HG03108 (cell line): ENCODE data around the gene DSPP.

ENCODE experiments used
- ATAC-seq: cut with Tn5 transposase; IDR thresholded peaks from one replicate; pipeline ENCODE4 v1.9.1; 2021; ENCODE audit warnings: moderate library complexity; ENCODE audit not compliant: unreplicated experiment

The DSPP gene

DNA sequence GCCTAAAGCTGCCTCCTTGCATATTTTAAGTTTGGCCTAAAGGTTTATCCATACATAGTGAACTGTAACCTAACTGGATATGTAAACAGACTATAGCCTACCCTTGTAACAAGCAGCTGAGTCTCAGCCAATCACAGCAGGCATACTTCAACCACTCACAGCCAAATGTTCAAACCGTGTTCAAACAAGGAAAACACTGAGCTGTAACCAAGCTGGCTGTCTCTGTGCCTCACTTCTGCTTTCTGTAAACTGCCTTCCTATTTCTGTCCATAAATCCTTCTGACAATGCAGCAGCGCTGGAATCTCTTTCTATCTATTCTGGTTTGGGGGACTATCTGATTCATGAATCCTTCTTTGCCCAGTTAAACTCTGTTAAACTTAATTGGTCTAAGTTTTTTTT is 16.4 kb downstream of the DSPP start:
- no peak for ATAC-seq

- no peak for ATAC-seq
Observed at GRCh38 chr4:87631668-87632067, 23.3 kb downstream of the DSPP start.

DNA sequence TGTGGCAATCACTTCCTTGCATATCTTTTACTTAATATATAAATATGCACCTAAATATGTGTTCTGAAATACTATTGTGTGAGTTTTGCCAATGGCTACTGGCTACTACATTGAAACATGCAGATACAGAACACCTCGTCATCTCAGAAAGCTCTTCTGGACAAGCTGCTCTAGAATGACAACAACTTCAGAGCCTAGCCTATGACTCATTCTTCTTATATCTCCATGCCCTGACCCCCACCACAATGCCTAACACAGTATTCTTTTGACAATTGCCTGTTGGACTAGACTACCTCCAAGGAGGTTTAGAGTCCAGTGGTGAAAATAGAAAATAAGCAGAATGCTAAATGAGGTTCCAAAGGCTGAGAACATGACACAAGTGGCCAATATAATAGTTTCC is 24.1 kb downstream of the DSPP start:
- ATAC-seq, result no peak

- ATAC-seq, result no peak
Observed at GRCh38 chr4:87633243-87633642, 24.9 kb downstream of the DSPP start.

DNA sequence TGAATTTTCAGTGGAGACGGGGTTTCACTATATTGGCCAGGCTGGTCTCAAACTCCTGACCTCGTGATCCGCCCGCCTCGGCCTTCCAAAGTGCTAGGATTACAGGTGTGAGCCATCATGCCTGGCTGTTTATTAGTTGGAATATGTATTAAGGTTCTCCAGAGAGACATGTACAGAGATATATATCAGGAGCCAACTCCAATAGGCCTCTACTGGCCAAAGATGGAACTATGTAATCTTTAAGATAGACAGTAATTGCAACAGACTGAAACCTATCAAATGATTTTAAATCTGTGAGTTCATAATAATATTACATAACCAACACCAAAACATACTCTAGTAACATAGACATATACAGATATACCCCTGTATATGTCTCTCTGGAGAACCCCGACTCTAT is 36.0 kb downstream of the DSPP start:
- ATAC-seq, result no peak

DNA sequence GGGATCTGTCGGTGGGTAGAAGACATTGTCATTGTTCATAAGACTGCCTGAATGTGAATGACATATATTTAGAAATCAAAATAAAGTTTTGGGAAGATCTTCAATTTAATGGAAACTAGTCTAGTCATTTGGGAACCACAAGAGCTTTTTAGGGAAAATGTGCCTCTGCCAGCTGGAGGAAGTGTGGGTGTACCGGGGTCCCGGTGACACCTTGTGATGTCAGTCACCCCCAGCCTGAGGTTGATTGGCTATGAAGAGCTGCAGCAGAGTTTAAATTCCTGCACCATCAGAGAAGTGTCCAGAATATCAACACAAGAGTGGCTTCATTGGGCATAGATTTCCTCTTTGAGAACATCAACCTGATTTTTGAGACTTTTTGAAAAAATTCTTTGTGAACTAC is 41.7 kb downstream of the DSPP start, which contains the start of gene DMP1:
DMP1 (plus strand) TSS at position 301 of the 400 bp plus-strand sequence. CDS start 6,213 bp downstream, outside the sequence.
- ATAC-seq, result no peak

- ATAC-seq, result no peak
Observed at GRCh38 chr4:87650938-87651337, 42.6 kb downstream of the DSPP start.

- no peak for ATAC-seq
Observed at GRCh38 chr4:87651941-87652340, 43.6 kb downstream of the DSPP start.

GRCh38 chr4:87654487-87655044 is 46.2 kb downstream of the DSPP start:
- ATAC-seq, result no peak

GRCh38 chr4:87657525-87657924 is 49.2 kb downstream of the DSPP start:
- no peak for ATAC-seq

- no peak for ATAC-seq
Observed at GRCh38 chr4:87659247-87659931, 51.1 kb downstream of the DSPP start.

DNA sequence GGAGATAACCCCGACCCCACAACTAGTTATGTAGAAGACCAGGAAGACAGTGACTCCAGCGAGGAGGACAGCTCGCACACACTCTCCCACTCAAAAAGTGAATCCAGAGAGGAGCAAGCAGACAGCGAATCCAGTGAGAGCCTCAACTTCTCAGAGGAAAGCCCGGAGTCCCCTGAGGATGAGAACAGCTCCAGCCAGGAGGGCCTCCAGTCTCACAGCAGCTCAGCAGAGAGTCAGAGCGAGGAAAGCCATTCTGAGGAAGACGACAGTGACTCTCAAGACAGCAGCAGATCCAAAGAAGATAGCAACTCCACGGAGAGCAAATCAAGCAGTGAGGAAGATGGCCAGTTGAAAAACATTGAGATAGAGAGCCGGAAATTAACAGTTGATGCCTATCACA is 54.5 kb downstream of the DSPP start:
- no peak for ATAC-seq
